GM13976 (cell line): Measurements from ENCODE around the gene AGXT.

Source experiments
- DNase-seq: peaks from one replicate; pipeline ENCODE4 v3.0.0; 2012; ENCODE audit warnings: low spot score
- CTCF ChIP-seq: IDR thresholded peaks from 2 replicates; pipeline ENCODE4 v1.5.1; 2012; ENCODE audit warnings: borderline replicate concordance, mild to moderate bottlenecking; ENCODE audit not compliant: insufficient read depth; ENCODE audit errors: extremely low read depth, missing control alignments, control extremely low read depth
- in situ Hi-C: fragments of 300-500 bp; cut with MboI; formaldehyde crosslinking; loops from one replicate; pipeline ENCODE4 v1.12.0; 2022; ENCODE audit warnings: low sequenced_read_pairs, mixed read lengths, inconsistent platforms; ENCODE audit not compliant: unreplicated experiment

AGXT gene

GRCh38 chr2:240833724-240834285, 34.8 kb upstream of the AGXT start:
- no peak for TF ChIP-seq CTCF
- in situ Hi-C loops: no loop called here
- no peak for DNase-seq

- in situ Hi-C loops: no loop called here
- DNase-seq: no peak
- no peak for TF ChIP-seq CTCF
Observed at GRCh38 chr2:240834377-240834975, 34.1 kb upstream of the AGXT start.

- DNase-seq: no peak
- TF ChIP-seq CTCF: no peak
- in situ Hi-C loops: no loop called here
Observed at GRCh38 chr2:240835528-240835927, 33.1 kb upstream of the AGXT start.

- in situ Hi-C loops: no loop called here
- TF ChIP-seq CTCF: no peak
- no peak for DNase-seq
Observed at GRCh38 chr2:240836781-240837467, 31.7 kb upstream of the AGXT start.

- in situ Hi-C loops: no loop called here
- no peak for DNase-seq
- TF ChIP-seq CTCF: no peak
Observed at GRCh38 chr2:240837621-240838020, 31.0 kb upstream of the AGXT start.

DNA sequence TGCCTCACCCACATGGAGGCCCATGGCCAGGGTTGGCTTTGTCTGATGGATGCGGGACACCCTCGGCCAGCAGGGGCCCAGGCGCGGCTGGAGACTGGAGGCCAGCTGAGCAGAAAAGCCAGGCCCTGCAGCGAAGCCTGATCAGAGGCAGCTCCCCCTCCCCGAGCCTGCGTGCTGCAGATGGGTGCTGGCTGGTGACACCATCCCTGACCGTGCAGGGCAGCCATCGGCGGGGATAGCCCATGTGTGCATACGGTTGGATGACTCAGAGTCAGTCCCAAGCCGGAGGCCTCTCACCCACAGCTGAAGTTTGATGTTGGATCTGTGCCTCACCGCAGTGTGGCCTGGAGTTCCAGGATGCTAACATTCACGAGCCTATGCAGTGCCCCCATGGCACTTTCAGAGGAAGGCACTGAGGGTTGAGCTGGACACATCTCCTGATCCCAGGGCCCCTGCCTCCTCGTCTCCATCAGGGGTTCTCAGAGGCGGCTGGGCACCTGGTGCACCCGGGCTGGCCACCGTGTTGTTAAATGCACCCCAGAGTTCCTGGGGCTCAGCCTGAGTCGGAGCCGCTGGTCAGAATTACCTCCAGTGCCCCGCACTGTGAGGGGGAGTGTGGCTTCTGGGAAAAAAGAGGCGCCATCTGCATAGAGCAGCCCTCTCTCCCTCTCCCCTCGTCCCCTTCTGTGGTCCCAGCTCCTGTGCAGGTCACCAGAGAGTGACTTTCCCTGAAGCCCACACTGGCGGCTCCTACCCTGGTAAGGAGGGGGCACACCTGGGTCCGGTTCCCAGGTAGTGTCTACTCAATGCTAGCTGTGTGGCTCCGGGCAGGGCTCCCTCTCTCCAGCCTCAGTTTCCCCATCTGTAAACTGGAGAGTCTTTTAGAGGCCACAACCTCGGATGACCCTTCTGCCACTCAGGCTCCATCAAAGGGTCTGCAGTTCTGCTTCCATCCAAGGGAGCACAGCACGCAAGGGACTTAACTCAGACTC, 29.2 kb upstream of the AGXT start:
- in situ Hi-C loops: no loop called here
- DNase-seq: no peak
- no peak for TF ChIP-seq CTCF
